ENCODE data around the gene CACNA1C.

CACNA1C gene

DNA sequence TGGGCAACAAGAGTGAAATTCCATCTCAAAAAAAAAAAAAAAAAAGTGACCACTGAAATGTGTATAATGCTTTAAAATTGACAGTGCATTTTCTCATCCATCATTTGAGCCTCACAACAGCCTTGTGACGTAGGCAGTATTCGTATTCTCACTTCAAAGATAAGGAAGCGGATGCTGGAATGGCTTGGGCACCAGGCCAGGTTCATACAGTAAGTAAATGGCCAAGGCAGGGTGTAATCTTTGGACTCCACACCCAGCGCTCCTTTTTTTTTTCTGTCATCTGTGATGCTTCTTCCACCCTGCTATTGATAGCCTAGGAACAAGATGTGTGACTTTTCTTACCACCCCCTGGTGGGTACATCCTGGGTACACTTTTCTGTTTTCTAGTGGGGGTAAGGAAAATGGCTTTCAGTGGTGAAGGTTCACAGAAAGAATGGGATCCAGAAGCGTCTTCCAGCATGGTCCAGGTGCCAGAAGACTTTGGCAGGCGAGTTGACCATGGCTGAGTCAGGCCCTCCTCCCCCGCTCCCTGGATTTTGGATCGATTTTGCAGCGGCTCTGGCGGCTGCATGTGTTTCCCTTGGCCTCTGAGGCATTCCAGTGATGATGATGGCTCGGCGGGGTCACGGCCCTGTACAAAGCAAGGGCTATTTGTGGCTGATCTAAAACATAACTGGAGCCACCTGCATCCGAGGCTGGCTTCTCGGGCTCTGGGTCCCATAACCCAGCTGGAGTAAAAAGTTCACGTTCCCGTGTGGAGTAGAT is 110.6 kb downstream of the CACNA1C start:
- Histone ChIP-seq H3K36me3 (ENCODE audit: insufficient read depth) (no peaks in the 10 kb centered on the region), H3K4me1 (ENCODE audit: low read depth, poor library complexity, severe bottlenecking) (no peaks in the 10 kb centered on the region), H3K79me2 (ENCODE audit: insufficient read depth, low read depth) (no peaks in the 10 kb centered on the region), H2AFZ (ENCODE audit: low read depth) (no peak overlapping the region), H3K9ac (no peak overlapping the region), H4K20me1 (ENCODE audit: insufficient read depth) (no peaks in the 10 kb centered on the region), H3K4me2 (no peak overlapping the region), H3K27me3 (ENCODE audit: insufficient read depth, low read depth) (no peaks in the 10 kb centered on the region), H3K27ac (no peak overlapping the region), H3K4me3 (IDR thresholded peaks at IDR 0.05; ENCODE audit: insufficient read depth, low read depth, low read length) (no peak overlapping the region)
- TF ChIP-seq, protein P1, sequence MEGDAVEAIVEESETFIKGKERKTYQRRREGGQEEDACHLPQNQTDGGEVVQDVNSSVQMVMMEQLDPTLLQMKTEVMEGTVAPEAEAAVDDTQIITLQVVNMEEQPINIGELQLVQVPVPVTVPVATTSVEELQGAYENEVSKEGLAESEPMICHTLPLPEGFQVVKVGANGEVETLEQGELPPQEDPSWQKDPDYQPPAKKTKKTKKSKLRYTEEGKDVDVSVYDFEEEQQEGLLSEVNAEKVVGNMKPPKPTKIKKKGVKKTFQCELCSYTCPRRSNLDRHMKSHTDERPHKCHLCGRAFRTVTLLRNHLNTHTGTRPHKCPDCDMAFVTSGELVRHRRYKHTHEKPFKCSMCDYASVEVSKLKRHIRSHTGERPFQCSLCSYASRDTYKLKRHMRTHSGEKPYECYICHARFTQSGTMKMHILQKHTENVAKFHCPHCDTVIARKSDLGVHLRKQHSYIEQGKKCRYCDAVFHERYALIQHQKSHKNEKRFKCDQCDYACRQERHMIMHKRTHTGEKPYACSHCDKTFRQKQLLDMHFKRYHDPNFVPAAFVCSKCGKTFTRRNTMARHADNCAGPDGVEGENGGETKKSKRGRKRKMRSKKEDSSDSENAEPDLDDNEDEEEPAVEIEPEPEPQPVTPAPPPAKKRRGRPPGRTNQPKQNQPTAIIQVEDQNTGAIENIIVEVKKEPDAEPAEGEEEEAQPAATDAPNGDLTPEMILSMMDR (conservative IDR thresholded peaks at IDR 0.05; ENCODE audit: low read depth, low read length), result no peak

DNA sequence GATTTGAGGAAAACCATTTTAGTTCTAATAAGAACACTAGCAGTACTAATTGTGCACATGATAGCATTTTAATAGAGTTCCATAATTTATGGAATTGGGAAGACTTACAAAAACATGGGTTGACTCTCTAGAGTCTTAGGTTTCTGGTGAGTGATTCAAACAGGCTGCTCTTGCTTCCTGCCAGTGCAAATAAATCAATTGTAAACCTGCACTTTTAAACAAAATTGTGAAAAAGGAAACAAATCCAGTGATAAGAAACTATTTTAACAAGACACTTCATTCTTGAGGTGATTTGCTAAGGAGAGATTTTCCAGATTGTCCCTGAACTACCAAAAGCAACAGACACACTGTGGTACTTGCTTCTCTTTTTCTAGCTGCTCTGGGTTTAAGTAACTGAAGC is 112.2 kb downstream of the CACNA1C start:
- Histone ChIP-seq H3K36me3 (ENCODE audit: insufficient read depth) (no peaks in the 10 kb centered on the region), H3K27me3 (ENCODE audit: insufficient read depth, low read depth) (no peaks in the 10 kb centered on the region), H2AFZ (ENCODE audit: low read depth) (no peak overlapping the region), H3K4me1 (ENCODE audit: low read depth, poor library complexity, severe bottlenecking) (no peaks in the 10 kb centered on the region), H3K4me2 (no peak overlapping the region), H3K4me3 (IDR thresholded peaks at IDR 0.05; ENCODE audit: insufficient read depth, low read depth, low read length) (no peak overlapping the region), H3K9ac (no peak overlapping the region), H3K27ac (no peak overlapping the region), H4K20me1 (ENCODE audit: insufficient read depth) (no peaks in the 10 kb centered on the region), H3K79me2 (ENCODE audit: insufficient read depth, low read depth) (no peaks in the 10 kb centered on the region)
- TF ChIP-seq, protein P1 (conservative IDR thresholded peaks at IDR 0.05; ENCODE audit: low read depth, low read length), result no peak

DNA sequence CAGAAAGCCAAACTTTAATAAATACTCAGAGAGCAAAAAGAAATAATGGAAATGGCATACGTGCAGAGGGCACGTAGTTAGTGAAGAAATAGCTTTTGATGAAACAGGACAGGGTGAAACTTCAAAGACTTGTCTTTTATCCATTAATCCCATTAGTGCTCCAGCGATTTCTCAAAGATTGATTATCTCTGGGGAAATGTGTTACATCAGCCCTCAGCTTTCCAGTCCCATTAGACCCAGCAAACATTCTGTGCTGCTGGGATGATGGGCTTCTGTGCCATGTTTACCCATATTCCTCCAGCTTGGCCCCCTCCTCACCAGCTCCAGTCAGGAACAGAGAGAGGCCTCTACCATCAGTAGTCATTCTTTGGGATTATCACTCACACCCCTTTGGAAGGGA is 113.1 kb downstream of the CACNA1C start:
- no peaks in the 10 kb centered on the region for H3K4me1 ChIP-seq (ENCODE audit: low read depth, poor library complexity, severe bottlenecking)

DNA sequence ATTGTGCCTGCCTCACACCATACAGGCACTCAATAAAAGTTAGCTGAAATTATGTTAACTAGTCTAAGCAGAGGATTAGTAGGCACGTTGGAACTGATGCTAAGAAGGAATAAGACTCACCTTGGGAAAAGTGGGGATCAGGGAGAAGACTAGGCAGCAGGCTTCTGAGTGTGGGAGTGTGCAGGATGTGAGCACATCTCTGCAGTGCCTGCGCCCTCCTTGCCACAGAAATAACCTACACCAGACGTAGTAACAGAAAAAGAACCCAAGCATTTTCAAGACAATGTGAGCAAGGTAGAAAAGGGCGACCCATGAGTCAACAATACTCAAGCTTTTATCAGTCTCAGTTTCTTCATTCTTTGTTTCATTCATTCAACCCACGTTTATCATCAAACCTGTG is 113.9 kb downstream of the CACNA1C start:
- Histone ChIP-seq H4K20me1 (ENCODE audit: insufficient read depth) (no peaks in the 10 kb centered on the region), H3K27me3 (ENCODE audit: insufficient read depth, low read depth) (no peaks in the 10 kb centered on the region), H3K4me1 (ENCODE audit: low read depth, poor library complexity, severe bottlenecking) (no peaks in the 10 kb centered on the region), H3K79me2 (ENCODE audit: insufficient read depth, low read depth) (no peaks in the 10 kb centered on the region), H2AFZ (ENCODE audit: low read depth) (no peak overlapping the region), H3K27ac (no peak overlapping the region), H3K4me3 (IDR thresholded peaks at IDR 0.05; ENCODE audit: insufficient read depth, low read depth, low read length) (no peak overlapping the region), H3K9ac (no peak overlapping the region), H3K36me3 (ENCODE audit: insufficient read depth) (no peaks in the 10 kb centered on the region), H3K4me2 (no peak overlapping the region)
- TF ChIP-seq, protein P1 (conservative IDR thresholded peaks at IDR 0.05; ENCODE audit: low read depth, low read length), result no peak

More for the DNA sequence above, 113.1 kb downstream of the CACNA1C start:
- H4K20me1 ChIP-seq (ENCODE audit: insufficient read depth), result no peaks in the 10 kb centered on the region
- H3K79me2 ChIP-seq (ENCODE audit: insufficient read depth, low read depth), result no peaks in the 10 kb centered on the region
- no peak overlapping the region for H2AFZ ChIP-seq (ENCODE audit: low read depth)
- no peak overlapping the region for H3K9ac ChIP-seq
- no peak overlapping the region for H3K27ac ChIP-seq
- H3K36me3 ChIP-seq (ENCODE audit: insufficient read depth), result no peaks in the 10 kb centered on the region
- H3K4me2 ChIP-seq, result no peak overlapping the region
- TF ChIP-seq, protein P1 (conservative IDR thresholded peaks at IDR 0.05; ENCODE audit: low read depth, low read length), result no peak
- H3K4me3 ChIP-seq (IDR thresholded peaks at IDR 0.05; ENCODE audit: insufficient read depth, low read depth, low read length), result no peak overlapping the region
- H3K27me3 ChIP-seq (ENCODE audit: insufficient read depth, low read depth), result no peaks in the 10 kb centered on the region
